ENCODE data around the gene SRP72.
A peak's percentile ranks its signal among the peaks of the same experiment; 100 is the strongest.
"Not testable (repeated sequence)": the region's sequence is repeated elsewhere in the genome, so short reads cannot be mapped to it uniquely, and the experiment has no call there.

SRP72 gene

DNA sequence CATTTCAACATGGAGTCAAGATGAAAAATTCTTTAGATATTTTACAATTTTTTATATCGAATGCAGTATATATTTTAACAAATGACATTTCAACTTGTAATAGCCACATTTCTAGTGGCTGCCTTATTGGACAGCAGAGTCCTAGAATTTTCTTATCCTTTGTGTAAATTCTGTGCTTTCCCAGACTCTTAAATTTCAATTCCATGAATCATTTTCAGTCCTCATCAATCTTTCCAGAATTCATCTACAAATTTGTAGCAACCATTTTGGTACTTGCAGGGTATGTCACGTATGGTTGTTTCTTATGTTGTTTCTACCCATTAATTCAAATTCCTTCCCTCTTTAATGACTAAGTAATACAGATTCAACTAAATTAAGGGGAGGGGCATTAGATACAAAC lies 28.7 kb upstream of the SRP72 start:
- TF ChIP-seq, protein P1, sequence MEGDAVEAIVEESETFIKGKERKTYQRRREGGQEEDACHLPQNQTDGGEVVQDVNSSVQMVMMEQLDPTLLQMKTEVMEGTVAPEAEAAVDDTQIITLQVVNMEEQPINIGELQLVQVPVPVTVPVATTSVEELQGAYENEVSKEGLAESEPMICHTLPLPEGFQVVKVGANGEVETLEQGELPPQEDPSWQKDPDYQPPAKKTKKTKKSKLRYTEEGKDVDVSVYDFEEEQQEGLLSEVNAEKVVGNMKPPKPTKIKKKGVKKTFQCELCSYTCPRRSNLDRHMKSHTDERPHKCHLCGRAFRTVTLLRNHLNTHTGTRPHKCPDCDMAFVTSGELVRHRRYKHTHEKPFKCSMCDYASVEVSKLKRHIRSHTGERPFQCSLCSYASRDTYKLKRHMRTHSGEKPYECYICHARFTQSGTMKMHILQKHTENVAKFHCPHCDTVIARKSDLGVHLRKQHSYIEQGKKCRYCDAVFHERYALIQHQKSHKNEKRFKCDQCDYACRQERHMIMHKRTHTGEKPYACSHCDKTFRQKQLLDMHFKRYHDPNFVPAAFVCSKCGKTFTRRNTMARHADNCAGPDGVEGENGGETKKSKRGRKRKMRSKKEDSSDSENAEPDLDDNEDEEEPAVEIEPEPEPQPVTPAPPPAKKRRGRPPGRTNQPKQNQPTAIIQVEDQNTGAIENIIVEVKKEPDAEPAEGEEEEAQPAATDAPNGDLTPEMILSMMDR (IDR thresholded peaks at IDR 0.05; ENCODE audit: low read depth, low read length), result no peak
- no peak for TF ChIP-seq MYC (IDR thresholded peaks at IDR 0.05; ENCODE audit: low read depth, low read length)
- TF ChIP-seq, protein P2, sequence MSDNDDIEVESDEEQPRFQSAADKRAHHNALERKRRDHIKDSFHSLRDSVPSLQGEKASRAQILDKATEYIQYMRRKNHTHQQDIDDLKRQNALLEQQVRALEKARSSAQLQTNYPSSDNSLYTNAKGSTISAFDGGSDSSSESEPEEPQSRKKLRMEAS (IDR thresholded peaks at IDR 0.05; ENCODE audit: low read depth, low read length), result no peak
- no peak for TF ChIP-seq POLR2A (IDR thresholded peaks at IDR 0.05; ENCODE audit: extremely low read depth, insufficient read length)
- H3K4me3 ChIP-seq (ENCODE audit: low read depth, low read length), result peak overlapping the region; percentile 100
- no peak for DNase-seq (ENCODE audit: low read depth)

DNA sequence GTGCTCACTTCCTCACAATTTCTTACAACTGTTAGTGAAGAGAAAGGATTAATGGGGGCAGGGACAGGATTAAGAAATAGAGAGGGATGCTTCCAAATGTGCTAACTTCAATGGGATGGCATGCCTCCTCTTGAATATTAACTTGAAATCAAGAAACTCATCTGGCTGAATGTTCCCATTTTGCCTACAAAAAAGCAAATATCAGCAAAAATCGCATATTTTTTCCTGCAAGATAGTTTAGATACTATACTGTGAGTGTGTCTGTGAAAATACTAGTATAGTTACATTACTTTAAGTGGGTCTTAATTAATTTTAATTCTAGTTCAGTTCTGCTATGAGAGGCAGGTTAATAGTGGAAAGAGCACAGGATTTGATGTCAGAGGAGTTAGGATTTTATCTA lies 26.4 kb upstream of the SRP72 start:
- H3K4me3 ChIP-seq (ENCODE audit: low read depth, low read length), result peak overlapping the region; percentile 8
- no peak for DNase-seq (ENCODE audit: low read depth)
- TF ChIP-seq, protein P2 (IDR thresholded peaks at IDR 0.05; ENCODE audit: low read depth, low read length), result no peak
- TF ChIP-seq, protein P1 (IDR thresholded peaks at IDR 0.05; ENCODE audit: low read depth, low read length), result no peak
- TF ChIP-seq MYC (IDR thresholded peaks at IDR 0.05; ENCODE audit: low read depth, low read length) (no peak), POLR2A (IDR thresholded peaks at IDR 0.05; ENCODE audit: extremely low read depth, insufficient read length) (no peak)

DNA sequence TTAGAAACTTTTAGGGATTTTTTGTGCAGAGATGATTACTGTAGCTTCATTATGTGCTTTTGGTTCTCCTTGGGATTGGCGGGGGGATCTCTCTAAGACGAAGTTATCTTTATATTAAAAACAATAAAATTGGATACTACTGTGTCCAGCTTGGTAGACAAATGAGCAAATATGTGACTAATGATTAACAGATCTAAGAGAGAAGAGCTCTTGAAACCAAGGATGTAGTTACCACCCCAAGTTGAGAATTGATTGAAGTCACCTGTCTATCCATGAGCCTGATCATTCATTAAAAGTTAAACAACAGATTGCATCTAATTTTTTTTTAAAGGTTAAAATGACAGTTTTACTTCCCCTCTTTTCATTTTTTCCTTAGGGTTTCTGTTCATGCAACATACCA lies 22.7 kb upstream of the SRP72 start:
- no peak overlapping the region for H3K4me3 ChIP-seq (ENCODE audit: low read depth, low read length)
- TF ChIP-seq MYC (IDR thresholded peaks at IDR 0.05; ENCODE audit: low read depth, low read length) (no peak), POLR2A (IDR thresholded peaks at IDR 0.05; ENCODE audit: extremely low read depth, insufficient read length) (no peak)
- TF ChIP-seq, protein P2 (IDR thresholded peaks at IDR 0.05; ENCODE audit: low read depth, low read length), result no peak
- TF ChIP-seq, protein P1 (IDR thresholded peaks at IDR 0.05; ENCODE audit: low read depth, low read length), result no peak
- no peak for DNase-seq (ENCODE audit: low read depth)

DNA sequence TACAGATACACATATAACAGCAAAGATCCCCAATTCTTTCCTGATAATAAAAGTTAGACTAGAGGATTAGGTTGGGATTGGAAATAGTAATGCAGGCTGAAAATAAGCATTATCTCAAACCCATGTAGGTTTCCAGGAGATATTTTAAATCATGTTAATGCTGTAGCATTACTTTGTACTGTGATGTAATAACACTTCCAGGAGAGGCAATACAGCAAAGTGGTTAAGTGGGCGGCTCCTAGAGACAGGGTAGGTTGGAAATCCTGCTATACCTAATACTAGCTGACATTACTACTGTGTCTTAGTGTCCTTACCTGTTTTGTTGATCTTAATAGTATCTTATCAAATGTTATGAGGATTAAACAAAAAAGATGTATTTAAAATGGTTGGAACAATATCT lies 21.7 kb upstream of the SRP72 start:
- DNase-seq (ENCODE audit: low read depth), result no peak
- TF ChIP-seq, protein P1 (IDR thresholded peaks at IDR 0.05; ENCODE audit: low read depth, low read length), result no peak
- TF ChIP-seq MYC (IDR thresholded peaks at IDR 0.05; ENCODE audit: low read depth, low read length) (no peak), POLR2A (IDR thresholded peaks at IDR 0.05; ENCODE audit: extremely low read depth, insufficient read length) (no peak)
- TF ChIP-seq, protein P2 (IDR thresholded peaks at IDR 0.05; ENCODE audit: low read depth, low read length), result no peak
- no peak overlapping the region for H3K4me3 ChIP-seq (ENCODE audit: low read depth, low read length)

DNA sequence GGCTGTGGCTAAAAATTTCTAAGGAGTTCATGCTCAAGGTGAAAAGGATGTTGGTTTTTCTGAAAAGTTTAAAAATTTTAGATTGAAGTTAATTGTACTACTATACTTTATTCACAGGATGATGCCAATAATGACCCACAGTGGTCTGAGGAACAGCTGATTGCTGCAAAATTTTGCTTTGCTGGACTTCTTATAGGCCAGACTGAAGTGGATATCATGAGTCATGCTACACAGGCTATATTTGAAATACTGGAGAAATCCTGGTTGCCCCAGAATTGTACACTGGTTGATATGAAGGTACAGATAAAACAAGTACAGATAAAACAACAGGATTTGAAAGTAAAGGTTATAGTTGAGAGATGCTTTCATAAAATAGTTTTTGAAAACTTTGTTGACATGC lies 19.1 kb upstream of the SRP72 start:
- TF ChIP-seq MYC (IDR thresholded peaks at IDR 0.05; ENCODE audit: low read depth, low read length) (no peak), POLR2A (IDR thresholded peaks at IDR 0.05; ENCODE audit: extremely low read depth, insufficient read length) (no peak)
- TF ChIP-seq, protein P1 (IDR thresholded peaks at IDR 0.05; ENCODE audit: low read depth, low read length), result no peak
- TF ChIP-seq, protein P2 (IDR thresholded peaks at IDR 0.05; ENCODE audit: low read depth, low read length), result no peak
- DNase-seq (ENCODE audit: low read depth), result no peak
- H3K4me3 ChIP-seq (ENCODE audit: low read depth, low read length), result no peak overlapping the region

DNA sequence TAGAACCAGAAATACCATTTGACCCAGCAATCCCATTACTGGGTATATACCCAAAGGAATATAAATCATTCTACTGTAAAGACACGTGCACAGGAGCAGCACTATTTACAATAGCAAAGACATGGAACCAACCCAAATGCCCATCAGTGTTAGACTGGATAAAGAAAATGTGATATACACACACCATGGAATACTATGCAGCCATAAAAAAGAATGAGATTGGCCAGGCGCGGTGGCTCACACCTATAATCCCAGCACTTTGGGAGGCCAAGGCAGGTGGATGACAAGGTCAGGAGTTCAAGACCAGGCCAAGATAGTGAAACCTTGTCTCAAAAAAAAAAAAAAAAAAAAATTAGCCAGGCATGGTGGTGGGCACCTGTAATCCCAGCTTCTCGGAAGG lies 17.9 kb upstream of the SRP72 start:
- H3K4me3 ChIP-seq (ENCODE audit: low read depth, low read length); DNase-seq (ENCODE audit: low read depth): not testable (repeated sequence)
